CD4-positive, alpha-beta T cell treated with Interleukin-4 for 1 hour (primary cell): Measurements from ENCODE around the gene PKN3.

Experiments used
- DNase-seq, 2 donors: peaks; one replicate each; pipeline ENCODE4 v3.0.0-alpha.2; 2020 to 2022

PKN3 gene

GRCh38 chr9:128750926-128751595 lies 48.8 kb downstream of the PKN3 start:
- DNase-seq, result no peak

GRCh38 chr9:128753627-128754026 lies 51.3 kb downstream of the PKN3 start:
- DNase-seq, result no peak

- no peak for DNase-seq
These were observed 55.3 kb downstream of the PKN3 start for GRCh38 chr9:128757602-128758001.

DNA sequence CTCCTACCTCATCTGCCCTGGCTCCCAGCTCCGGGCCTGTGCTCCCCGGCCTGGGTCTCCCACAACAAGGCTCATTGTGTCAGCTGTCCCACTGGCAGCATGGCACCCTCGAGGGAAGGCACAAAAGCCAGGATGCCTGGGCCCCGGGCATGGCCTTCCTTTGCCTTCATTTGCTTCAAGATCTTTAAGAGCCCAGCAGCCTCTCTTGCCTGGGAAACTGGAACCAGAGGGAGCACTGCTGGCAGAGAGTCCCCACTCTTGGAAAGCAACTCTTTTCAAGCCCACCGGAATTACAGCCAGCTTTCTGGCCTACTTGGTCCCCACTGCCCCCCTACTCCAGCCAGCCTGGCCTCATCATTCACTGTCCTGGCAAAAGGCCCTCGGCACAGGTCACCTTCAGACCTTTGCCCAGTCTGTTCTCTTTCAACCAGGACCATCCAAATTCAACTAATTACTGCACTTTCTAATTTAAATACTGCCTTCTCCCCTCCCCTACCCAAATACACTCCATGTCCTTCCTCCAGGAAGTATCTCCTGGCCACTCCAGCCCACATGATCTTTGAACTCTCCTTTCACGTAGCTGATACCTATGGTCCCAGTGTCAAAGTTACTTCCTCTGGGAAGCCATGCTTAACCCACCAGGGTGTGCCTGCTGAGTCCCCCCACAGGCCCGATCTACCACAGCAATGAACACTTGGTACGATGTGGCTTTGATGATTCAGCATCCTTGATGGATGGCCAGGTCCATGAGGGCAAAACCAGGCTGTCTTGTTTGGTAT lies 60.6 kb downstream of the PKN3 start:
- DNase-seq, result no peak

DNA sequence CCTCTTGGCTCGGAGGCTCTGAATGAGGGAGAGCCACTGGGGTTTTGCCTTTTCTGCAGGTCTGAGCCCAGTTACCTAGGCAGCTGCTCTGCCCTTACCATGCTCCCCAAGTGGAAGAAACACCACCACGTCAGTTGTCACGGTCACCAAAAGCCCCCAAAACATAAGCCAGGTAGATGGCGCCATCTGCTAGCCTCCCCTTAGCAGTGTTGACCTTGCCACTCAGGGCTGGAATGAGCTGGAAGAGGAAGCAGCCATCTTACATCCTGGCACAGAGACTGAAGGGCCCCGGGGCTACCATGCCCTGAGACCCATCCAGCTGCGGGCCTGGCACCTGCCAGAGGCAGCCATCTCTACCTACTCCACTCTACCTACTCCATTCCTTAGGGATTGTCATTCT lies 62.1 kb downstream of the PKN3 start:
- DNase-seq, result no peak

DNA sequence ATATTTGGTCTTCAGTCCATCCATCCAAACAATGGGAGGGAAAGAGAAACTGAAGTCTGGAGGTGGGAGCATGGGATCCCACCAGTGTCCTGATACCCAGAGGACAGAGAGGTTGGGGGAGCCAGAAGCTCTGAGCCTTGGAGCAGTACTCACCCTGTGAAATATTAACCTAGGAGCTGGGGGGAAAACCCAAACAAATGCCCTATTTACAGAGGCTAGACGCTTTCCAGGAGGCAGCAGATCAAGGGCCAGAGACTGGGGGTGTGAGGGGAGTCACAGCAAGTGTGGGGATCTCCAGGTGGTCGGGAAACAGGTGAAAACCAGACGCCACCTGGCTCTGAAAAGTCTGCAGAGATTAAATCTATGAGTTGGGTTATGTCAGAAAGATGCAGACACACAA lies 63.2 kb downstream of the PKN3 start:
- no peak for DNase-seq

GRCh38 chr9:128768606-128769005 lies 66.3 kb downstream of the PKN3 start:
- DNase-seq, result no peak
